HG02870 (cell line): ENCODE results near the gene PCARE.
"Not testable (repeated sequence)": the region's sequence is repeated elsewhere in the genome, so short reads cannot be mapped to it uniquely, and the experiment has no call there.

Experiments used
- ATAC-seq: cut with Tn5 transposase; IDR thresholded peaks from one replicate; pipeline ENCODE4 v1.9.1; 2021; ENCODE audit warnings: mild to moderate bottlenecking, moderate library complexity; ENCODE audit not compliant: unreplicated experiment

Gene PCARE

GRCh38 chr2:29097569-29097968, 23.2 kb upstream of the PCARE start:
- no peak for ATAC-seq

GRCh38 chr2:29096969-29097368, 22.6 kb upstream of the PCARE start:
- no peak for ATAC-seq

- not testable (repeated sequence) for ATAC-seq
Observed at GRCh38 chr2:29090311-29090710, 16.0 kb upstream of the PCARE start.

GRCh38 chr2:29084554-29084953, 10.2 kb upstream of the PCARE start:
- ATAC-seq: no peak

GRCh38 chr2:29082804-29083495, 8.6 kb upstream of the PCARE start:
- ATAC-seq: no peak

- no peak for ATAC-seq
Observed at GRCh38 chr2:29080886-29081743, 6.8 kb upstream of the PCARE start.

GRCh38 chr2:29079887-29080286, 5.6 kb upstream of the PCARE start:
- no peak for ATAC-seq

- no peak for ATAC-seq
Observed at GRCh38 chr2:29075894-29076705, 1.8 kb upstream of the PCARE start.

GRCh38 chr2:29073933-29074332, 390 bp downstream of the PCARE start:
- no peak for ATAC-seq

GRCh38 chr2:29072971-29073725, 1.2 kb downstream of the PCARE start:
- ATAC-seq: no peak

GRCh38 chr2:29072251-29072650, 2.1 kb downstream of the PCARE start:
- ATAC-seq: no peak

GRCh38 chr2:29071032-29071975, 3.0 kb downstream of the PCARE start:
- ATAC-seq: no peak

GRCh38 chr2:29070526-29070925, 3.8 kb downstream of the PCARE start:
- ATAC-seq: no peak

GRCh38 chr2:29068513-29068912, 5.8 kb downstream of the PCARE start:
- ATAC-seq: no peak

- ATAC-seq: no peak
Observed at GRCh38 chr2:29066997-29067605, 7.2 kb downstream of the PCARE start.

GRCh38 chr2:29066271-29066860, 8.0 kb downstream of the PCARE start:
- no peak for ATAC-seq

GRCh38 chr2:29065068-29065811, 9.1 kb downstream of the PCARE start:
- no peak for ATAC-seq

GRCh38 chr2:29064746-29065067, 9.6 kb downstream of the PCARE start:
- ATAC-seq: no peak
